Left kidney (tissue), 2 donors: ENCODE measurements around the gene TMEM108. TPM values are rescaled to one million over a fixed set of nuclear protein-coding genes. Genes with fewer than 3 reads are reported as not detected.

ENCODE experiments used
- DNase-seq: peaks from one replicate; pipeline ENCODE4 v3.0.0-alpha.2; 2013
- polyA plus RNA-seq: library from polyadenylated mRNA; unstranded; fragments of 120-200 nt; gene quantifications from one replicate; pipeline ENCODE4 v1.2.1, GENCODE V29; 2013; ENCODE audit not compliant: insufficient read length

TMEM108 gene
- polyA plus RNA-seq, 1 donor = 1.6 TPM

DNA sequence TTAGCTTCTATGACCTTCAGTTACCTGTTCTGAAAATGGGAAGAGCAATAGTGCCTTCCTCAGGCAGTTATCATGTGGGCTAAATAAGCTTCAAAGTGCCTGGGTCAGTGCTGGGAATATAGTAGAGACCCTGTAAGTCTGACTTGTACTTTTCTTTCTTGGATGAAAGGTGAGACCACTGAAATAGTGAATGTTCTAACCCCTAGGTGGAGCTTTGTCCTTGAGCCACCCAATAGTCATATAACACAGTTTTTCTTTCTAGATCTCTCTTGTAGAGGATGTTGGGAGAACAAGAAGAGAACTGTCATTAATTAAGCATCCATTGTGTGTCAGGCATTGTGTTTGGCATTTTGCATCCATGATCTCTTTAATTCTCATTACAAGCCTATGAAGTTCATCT is 348.7 kb downstream of the TMEM108 start:
- no peak for DNase-seq

DNA sequence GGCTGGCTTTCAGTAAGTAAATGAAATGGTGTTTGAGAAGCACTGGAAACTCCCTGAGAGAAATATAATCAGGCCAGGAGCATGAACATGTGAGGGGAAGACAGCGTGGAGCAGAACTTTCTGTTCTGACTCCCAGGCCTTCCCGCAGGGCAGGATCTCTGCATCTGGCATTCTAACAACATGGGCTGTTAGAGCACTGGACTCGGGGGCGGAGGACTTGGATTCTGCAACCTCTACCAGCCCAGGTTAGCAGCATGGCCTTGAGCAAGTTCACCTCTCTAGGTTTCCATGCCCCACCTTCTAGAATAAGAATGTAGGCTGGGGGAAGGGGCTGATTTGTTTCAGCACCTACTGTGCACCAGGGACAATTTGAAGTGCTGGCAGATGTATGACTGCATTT is 349.1 kb downstream of the TMEM108 start:
- DNase-seq = no peak

DNA sequence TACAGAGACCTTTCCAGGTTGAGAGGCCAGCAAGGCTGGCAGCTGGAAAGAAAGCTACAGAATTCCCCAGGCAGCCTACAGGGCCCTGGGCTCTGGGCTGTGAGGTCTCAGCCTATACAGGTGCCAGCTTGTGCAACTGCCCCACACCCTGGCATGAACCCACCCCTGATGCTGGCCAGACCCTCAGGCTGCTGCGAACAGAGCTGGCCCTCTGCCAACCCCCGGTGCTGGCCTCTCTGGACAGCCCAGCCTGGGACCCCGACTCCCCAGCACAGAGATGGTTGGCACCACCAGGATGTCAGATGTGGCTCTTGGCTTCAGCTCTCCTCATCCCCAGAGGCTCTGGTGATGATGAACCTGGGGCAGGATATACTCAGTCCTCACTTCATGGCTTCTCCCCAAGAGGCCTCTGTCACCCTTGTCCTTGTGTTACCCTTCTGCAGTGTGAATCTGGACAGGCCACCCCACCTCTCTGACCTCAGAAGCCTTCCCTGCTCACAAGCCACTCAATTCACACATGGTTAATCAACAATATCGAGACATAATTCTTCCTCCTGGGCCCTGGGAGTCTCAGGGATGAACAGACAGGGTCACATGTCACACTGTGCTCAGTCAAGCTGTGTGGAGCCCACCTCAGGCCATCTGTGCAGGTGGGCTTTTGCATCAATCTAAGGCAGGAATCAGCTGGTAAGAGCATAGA is 350.7 kb downstream of the TMEM108 start:
- DNase-seq = no peak

DNA sequence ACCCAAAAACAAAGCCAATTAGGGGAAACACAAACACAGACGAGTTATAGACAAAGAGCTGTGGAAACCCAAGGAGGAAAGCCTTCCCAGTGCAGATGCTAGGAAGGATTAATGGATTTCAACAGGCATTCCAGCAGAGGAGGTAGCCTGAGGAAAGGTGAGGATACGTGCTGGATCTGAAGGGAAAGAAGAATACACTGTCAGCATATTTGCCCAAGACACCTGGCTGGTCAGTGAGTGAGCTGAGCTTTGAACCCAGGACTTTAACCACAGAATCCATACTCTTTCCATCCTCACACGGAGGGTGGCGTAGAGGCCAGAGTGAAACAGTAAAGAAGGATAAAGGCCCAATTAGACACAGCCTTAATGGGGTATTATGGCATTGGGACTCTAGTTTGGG is 352.5 kb downstream of the TMEM108 start:
- no peak for DNase-seq

DNA sequence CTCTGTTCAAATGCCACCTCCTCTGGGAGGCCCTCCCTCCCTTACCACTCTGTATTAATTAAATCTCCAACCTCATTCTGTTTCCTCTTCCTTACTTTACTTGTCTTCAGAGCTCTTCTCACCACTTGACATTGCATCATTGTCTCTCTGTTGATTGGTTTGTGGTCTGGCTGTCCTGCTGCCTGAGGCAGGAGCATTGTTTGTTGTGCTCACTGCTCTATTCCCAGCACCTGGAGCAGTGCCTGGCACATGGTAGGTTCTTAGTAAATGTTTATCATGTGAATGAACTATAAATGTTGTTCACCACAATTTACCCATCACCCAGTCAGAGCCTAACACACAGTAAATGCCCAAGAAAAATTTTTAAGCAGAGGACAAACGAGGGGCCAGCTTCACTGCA is 355.0 kb downstream of the TMEM108 start:
- no peak for DNase-seq

DNA sequence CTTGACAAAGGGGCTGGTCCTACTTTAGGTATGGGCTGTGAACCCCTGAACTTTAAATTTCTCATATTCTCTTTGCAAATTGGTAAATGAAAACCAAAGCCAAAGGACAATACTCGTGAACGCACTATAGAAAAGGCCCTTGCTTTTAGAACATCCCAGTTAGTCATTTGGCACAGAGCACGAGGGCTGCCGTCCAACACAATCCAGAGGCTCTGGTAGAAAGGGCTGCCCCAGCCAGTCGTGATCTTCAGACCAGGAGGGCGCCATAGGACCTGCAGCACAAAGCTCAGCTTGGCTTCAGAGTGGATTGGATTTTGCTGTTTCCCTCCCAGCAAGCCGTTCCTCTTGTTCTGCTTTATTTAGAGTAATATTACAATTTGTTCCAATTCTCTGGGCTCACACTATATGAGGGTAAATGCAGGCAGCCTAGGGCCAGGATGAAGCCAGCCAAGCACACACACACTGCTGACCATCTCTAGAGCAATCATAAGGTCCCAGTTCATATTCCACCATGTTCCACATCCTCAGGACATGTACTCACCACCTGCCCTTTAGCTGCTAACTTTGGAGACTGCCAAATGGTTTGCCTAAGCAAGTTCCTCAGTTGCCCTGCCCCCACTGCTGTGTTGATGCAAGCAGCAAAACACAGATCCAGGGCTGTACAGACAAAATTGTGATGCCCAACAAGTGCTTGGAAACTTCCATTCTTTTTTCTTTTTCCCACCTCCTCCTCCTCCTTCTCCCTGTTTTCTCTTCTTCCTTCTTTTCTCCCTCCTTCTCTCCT is 355.7 kb downstream of the TMEM108 start:
- no peak for DNase-seq

DNA sequence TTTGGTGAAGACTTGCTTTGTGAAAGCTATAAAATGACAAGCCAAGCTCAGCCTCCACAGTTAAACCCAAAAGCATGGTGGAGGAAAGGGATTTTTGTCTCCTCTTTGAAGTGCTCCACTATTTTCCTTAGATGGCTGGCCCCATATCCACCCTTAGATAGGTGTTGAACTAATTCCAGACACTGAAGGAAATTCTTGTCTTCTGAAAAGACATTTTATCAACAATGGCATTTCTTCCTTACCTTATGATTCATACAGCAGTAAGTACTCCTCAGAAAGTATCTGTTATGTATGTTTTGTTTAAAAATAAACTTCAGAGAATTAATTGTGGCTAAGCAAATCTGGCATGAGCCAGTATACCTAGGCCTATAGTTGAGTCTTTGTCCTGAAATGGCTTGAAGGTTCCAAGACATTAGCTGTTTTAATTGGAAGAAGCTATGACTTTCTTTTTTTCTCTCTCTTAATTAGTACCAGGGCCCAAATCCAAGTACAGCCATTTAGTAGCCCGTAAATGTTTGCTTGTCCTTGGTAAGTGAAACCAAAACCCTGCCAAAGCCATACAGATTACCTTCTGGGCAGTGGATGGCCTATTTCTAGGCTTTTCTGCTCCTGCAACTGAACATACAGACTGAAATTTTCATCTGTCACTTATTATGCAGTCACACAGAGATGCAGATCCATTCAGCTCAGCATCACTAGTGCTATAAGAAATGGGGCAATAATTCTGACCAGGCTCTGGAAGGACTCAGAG is 356.5 kb downstream of the TMEM108 start:
- no peak for DNase-seq

DNA sequence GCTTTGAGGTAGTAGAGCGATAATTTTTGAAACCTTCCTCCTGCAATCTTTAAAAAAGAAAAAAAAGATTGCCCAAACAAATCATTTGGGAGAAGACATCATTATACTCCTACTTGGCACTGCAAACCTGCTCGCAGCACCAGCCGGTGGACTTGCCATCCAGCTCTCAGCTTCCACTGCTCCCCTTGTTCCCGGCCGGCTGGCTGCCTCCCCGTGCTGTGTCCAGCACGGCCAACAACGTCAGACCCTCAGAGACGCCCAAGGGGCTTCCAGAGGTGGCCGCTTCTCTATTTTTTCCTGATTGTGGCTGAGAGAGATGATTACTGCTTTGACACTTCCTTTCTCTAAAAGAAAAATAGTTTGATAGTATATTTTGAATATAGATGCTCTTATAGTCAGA is 358.7 kb downstream of the TMEM108 start:
- no peak for DNase-seq

DNA sequence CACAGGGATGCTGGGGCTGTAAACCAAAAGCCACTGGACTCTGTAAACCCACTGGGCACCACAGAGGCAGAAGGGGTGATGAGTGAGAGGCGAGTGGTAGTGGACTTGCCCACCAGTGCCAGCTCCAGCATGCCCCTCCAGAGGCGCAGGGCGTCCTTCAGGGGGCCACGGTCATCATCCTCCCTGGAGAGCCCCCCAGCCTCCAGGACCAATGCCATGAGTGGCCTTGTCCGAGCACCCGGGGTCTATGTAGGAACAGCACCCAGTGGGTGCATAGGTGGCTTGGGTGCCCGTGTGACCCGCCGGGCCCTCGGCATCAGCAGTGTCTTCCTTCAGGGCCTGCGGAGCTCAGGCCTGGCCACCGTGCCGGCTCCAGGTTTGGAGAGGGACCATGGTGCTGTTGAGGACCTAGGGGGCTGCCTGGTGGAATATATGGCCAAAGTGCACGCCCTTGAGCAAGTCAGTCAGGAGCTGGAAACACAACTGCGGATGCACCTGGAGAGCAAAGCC is 361.9 kb downstream of the TMEM108 start, which contains the start of gene BFSP2:
Gene BFSP2, plus strand, starts transcription at position 51 of the 510 bp plus-strand sequence. Its CDS starts 28 bp downstream, at position 79.
- DNase-seq = no peak

DNA sequence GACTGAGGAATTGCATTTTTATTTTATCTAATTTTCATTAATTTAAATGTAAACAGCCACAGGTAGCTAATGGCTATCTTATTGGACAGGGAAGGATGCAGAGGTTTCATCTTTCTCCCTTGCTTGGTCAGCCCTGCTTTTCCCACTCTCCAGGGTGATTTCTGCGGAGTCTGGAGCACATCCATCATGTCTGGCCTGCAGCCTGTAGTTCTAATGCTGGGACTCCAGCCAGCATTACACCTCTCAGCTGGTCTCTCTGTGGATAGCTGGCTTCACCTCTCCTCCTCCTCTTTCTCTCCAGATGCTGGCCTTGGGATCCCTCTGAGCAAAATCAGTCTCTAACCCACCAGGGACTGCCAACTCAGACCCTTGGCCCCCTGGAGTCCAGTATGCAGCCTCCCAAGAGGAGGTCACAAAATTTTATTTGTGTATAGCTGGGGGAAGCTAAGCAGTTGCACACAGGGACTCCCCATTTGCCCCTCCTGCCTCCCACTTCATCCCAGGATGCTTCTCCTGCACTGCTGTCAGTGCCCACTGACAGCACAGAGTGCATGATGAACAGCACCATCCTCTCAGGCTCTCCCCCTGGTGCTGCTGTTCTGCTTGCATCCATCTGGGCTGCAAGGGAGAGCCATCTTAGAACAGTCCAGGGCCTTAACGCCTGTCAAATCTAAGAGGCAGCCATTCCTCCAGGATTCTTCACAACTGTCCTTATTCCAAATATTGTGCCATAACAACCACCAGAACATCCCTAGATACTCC is 363.4 kb downstream of the TMEM108 start:
- DNase-seq = no peak

DNA sequence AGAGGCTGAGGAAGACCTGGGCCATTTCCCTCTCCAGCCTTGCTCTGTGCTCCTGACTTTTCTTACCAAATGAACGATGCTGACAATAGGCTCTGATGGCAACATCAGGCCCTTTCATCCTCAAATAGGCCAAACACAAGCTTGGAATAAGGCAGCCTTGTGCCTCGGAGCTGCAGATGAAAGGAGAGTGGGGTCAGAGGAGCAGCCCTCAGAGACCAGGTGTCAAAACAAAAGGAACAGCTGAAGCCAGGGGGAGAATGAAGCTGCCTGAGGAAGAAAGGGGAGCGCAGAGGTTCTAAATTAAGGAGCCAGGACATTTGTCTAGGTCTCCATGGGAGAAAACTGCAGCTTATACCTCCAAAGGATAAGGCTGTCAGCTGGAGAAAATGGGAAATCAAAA is 366.7 kb downstream of the TMEM108 start:
- DNase-seq = no peak

DNA sequence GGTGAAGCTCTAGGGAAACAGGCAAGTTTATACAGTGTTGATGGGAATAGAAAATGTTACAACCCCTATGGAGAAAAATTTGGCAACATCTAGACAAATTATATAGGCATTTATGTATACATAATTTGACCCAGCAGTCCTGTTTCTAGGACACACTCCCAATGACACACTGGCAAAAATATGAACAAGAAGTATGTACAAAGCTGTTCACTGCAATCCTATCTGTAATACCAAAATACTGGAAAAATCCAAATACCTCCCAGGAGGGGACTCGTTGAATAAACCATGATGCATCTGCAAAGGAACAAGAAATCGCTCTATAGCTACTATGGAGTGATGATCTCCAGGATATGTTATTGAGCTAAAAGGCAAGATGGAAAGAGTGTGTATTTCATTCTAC is 370.2 kb downstream of the TMEM108 start:
- DNase-seq = no peak

DNA sequence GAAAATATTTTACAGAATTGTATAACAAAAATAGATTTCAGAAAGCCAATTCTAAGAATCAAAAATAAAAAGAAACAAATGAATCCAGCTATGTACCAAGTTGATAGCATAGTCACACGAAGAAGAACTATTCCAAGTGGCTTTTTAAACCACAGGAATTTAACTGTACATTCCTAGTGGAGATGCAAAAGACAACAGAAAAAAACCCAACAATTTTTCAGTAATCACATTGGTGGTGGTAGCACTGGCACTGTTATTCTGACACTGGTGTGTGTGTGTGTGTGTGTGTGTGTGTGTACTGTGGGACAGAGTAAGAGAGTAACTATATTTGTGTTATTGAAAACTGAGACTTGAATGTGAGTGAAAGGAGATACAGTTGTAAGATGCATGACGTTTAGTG is 370.8 kb downstream of the TMEM108 start:
- no peak for DNase-seq

DNA sequence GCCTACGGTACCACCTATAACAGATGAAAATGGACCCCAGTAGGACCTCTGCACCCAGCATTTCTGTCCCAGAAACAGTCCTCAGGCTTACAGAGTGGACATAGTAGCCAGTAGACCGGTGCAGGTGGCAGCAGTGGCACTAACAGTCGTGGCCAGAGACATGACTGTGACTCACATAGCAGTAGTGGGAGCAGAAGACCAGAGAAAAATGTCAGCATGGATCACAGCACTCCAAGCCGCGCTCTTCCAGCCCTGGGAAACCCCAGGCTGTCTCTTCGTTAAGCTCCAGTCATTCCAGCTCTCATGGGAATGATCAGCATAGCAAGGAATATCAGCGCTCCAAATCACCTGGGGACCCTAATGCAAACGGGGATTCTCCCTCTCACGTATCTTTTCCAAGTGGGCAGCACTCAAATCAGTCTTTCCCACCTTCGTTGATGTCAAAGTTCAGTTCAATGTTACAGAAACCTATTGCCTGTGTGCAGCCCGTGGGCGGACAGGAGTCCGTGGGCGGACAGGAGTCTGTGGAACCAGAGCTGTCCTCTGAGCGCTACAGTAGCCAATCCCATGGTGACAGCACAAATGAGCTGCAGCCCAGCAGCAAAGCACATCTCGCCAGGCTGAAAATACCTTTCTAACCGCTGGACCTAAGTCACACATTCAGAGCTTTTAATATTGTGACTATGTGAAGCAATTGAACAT is 372.2 kb downstream of the TMEM108 start:
- no peak for DNase-seq

DNA sequence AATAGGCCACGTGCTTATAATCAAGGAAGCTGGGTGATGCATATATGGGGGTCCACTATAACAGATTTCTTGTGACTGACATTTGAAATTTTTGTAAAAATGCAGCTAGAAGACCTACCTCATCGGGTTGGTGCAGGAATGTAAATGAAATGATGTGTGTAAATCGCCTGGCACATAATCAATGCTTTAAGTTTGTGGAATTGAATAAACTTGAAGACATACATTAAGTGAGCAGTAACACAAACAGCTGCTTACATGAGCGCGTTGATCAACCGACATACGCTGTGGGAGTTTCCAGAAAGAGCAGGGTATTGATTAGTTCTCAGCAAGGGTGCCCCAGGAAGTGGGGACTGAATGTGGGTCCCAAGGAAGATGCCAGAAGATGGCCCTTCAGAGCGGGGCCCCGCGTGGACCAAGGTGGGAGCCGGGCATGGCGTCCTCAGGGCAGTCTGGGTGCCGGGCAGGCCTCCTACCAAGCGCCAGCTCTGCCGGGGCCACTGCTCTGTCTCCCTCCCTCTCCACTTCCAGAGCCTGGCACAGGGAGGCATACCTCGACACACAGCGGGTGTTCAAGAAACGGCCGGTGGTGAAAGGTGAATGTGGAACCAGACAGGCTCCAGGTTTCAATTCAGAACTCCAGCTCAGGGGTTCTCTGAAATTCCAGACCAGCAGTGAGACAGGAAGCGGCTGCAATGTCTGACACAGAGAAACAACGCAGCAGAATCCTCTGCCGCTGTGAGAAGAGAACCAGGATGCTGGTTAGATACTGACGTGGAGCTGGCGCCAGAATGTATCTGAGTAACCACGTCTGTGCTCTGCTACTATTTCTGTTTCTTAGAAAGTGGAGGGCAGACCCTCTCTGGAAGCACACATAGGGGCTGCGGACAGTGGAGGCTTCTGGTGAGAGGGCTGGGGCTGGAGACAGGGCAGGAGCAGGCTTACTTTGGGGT is 374.3 kb downstream of the TMEM108 start:
- no peak for DNase-seq

DNA sequence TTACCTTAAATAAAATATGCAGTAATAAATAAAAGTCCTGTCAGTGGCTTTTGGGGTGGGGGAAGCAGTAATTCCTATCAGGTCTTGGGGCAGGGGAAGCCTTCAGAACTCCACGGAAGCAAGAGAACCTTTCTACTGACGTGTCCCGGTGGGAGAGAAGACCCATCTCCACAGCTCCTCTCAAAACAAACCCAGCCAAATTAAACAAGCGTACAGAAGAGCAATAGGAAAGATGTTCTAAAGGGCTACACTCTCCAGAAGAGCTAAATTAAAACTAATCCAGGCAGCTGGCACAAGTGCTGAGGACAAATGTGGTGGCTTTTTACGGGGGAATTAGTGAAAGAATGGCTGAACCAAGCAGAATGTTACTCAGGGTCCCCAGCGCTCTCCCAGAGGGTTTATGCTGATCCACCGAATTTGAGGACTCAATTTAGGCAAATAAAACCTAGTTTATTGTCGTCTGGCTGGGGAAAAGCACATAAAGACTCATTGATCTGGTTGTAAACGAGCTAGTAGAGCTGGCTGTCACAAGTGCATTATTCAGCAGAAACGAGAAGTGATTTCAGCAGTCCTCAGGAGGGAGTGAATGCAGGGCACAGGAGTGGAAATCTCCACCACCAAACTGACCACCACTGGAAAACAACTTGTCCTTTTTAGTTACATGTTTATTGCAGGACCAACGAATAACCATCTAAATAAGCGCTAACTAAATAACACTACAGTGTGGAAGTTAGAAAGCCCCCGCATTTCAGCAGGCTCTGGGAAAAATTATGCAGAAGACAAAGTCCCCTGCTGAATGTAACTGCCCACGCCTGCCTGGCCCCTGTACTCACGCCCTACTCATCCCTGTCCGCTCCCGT is 375.2 kb downstream of the TMEM108 start:
- no peak for DNase-seq

DNA sequence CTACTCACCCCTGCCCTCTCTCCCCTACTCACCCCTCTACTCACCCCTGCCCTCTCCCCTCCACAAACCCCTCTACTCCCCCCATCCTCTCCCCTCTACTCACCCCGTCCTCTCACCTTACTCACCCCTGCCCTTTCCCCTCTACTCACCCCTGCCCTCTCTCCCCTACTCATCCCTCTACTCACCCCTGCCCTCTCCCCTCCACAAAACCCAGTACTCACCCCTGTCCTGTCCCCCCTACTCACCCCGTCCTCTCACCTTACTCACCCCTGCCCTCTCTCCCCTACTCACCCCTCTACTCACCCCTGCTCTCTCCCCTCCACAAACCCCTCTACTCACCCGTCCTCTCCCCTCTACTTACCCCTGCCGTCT is 375.8 kb downstream of the TMEM108 start:
- DNase-seq = no peak

DNA sequence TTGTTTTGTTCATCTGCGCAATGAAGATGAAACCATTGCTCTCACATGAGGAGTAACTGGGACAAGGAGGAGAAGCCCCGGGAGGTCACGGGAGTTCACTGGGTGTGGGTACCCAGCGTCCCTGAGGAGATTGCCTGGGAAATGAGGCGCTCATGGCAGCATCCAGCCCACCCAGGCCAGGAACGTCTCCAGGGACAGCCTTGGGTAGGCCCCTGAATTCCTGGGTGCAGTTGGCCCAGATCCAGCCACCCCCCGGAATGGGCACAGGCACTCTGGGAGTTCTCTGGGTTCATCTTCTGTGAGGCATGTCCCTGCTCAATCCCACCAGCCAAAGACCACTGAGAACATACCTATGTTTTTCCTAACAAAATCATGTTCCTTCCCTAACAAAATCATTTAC is 380.2 kb downstream of the TMEM108 start:
- no peak for DNase-seq
